ENCODE measurements around the gene DNM1.

- TF ChIP-seq POLR2A (IDR thresholded peaks at IDR 0.05; ENCODE audit: low read depth, low read length): no peak
- TF ChIP-seq POLR2AphosphoS5 (IDR thresholded peaks at IDR 0.05; ENCODE audit: low read depth, low read length): no peak
- TF ChIP-seq TAF1 (IDR thresholded peaks at IDR 0.05; ENCODE audit: borderline replicate concordance, low read depth, low read length): no peak
These were observed 71.1 kb downstream of the DNM1 start for GRCh38 chr9:128274245-128274644.
